ENCODE results near the gene PCP4. TPM values are rescaled to one million over a fixed set of nuclear protein-coding genes. Genes with fewer than 3 reads are reported as not detected.

Gene PCP4
- total RNA-seq = not detected in 2 replicates

GRCh38 chr21:39867198-39867650, at the start of gene PCP4:
TSS of gene PCP4 (plus strand) at chr21:39867438. CDS start at chr21:39867502, 64 bp downstream.

Other genes with a start within 250 kb of the PCP4 start
- 0.09 and 0.32 TPM in 2 replicates for gene IGSF5, start 122.3 kb upstream of the PCP4 start, total RNA-seq

All from bronchial smooth muscle cell (primary cell).